OCI-LY1 (cell line): ENCODE results near the gene RASGRF1.

Experiments used
- H2AFZ ChIP-seq: fragments of 200-600 bp; sonication (generic), shearing (Covaris generic); 2 replicates; pipeline ENCODE4 v1.6.0; 2014; ENCODE audit warnings: antibody characterized with exemption, mild to moderate bottlenecking, low read length
- H3F3A ChIP-seq: fragments of 200-600 bp; sonication (generic), shearing (Covaris generic); 2 replicates; pipeline ENCODE4 v1.6.0; 2014; ENCODE audit warnings: mild to moderate bottlenecking, antibody characterized with exemption, low read length, moderate library complexity; ENCODE audit not compliant: insufficient read depth
- H3K27ac ChIP-seq: fragments of 200-600 bp; sonication (generic); 2 replicates; pipeline ENCODE4 v1.5.1; 2014; ENCODE audit warnings: low read length, mixed run types, mild to moderate bottlenecking, low read depth; ENCODE audit not compliant: poor library complexity, severe bottlenecking
- H3K27me3 ChIP-seq: fragments of 200-600 bp; sonication (generic); 2 replicates; pipeline ENCODE4 v1.6.0; 2014; ENCODE audit warnings: antibody characterized with exemption, mild to moderate bottlenecking, low read length, moderate library complexity; ENCODE audit not compliant: insufficient read depth
- H3K36me3 ChIP-seq: fragments of 200-600 bp; sonication (generic); 2 replicates; pipeline ENCODE4 v1.6.1; 2014; ENCODE audit warnings: mild to moderate bottlenecking, antibody characterized with exemption, low read length, moderate library complexity, mixed read lengths; ENCODE audit not compliant: insufficient read depth
- H3K4me1 ChIP-seq: fragments of 200-600 bp; sonication (generic); 2 replicates; pipeline ENCODE4 v1.5.1; 2014; ENCODE audit warnings: mild to moderate bottlenecking, low read length, moderate library complexity; ENCODE audit not compliant: insufficient read depth, severe bottlenecking
- H3K4me2 ChIP-seq: fragments of 200-600 bp; sonication (generic), shearing (Covaris generic); 2 replicates; pipeline ENCODE4 v1.6.1; 2014; ENCODE audit warnings: low read length
- H3K4me3 ChIP-seq: fragments of 200-600 bp; sonication (generic); 2 replicates; pipeline ENCODE4 v1.5.1; 2014; ENCODE audit warnings: low read length, low read depth, mild to moderate bottlenecking, mixed read lengths; ENCODE audit not compliant: poor library complexity, severe bottlenecking
- H3K79me2 ChIP-seq: fragments of 200-600 bp; shearing (Covaris generic); 2 replicates; pipeline ENCODE4 v1.6.1; 2016; ENCODE audit warnings: mixed run types, low read length, mixed read lengths; ENCODE audit not compliant: insufficient read depth
- H3K9ac ChIP-seq: fragments of 200-600 bp; sonication (generic), shearing (Covaris generic); 2 replicates; pipeline ENCODE4 v1.6.1; 2014; ENCODE audit warnings: mild to moderate bottlenecking, low read length, mixed read lengths
- H3K9me2 ChIP-seq: fragments of 200-600 bp; sonication (generic), shearing (Covaris generic); 2 replicates; pipeline ENCODE4 v1.6.1; 2014; ENCODE audit warnings: low read depth, mild to moderate bottlenecking, low read length, mixed read lengths
- H3K9me3 ChIP-seq: fragments of 200-600 bp; shearing (Covaris generic); 2 replicates; pipeline ENCODE4 v1.6.1; 2014; ENCODE audit warnings: low read length, mixed read lengths
- H4K20me1 ChIP-seq: fragments of 200-600 bp; sonication (generic), shearing (Covaris generic); 2 replicates; pipeline ENCODE4 v1.6.0; 2016; ENCODE audit warnings: mild to moderate bottlenecking, low read length; ENCODE audit not compliant: insufficient read depth
- EZH2 ChIP-seq: fragments of 200-600 bp; sonication (generic), shearing (Covaris generic); IDR thresholded peaks from 2 replicates; pipeline ENCODE4 v1.8.0; 2017; ENCODE audit warnings: borderline replicate concordance, mixed run types, mild to moderate bottlenecking, antibody characterized with exemption, low read length, moderate library complexity, mixed read lengths
- TF ChIP-seq, protein P1 (sequence below): fragments of 200-600 bp; sonication (generic), shearing (Covaris generic); IDR thresholded peaks from 2 replicates; pipeline ENCODE4 v1.5.1; 2017; ENCODE audit warnings: mild to moderate bottlenecking, antibody characterized with exemption, low read length, moderate library complexity, mixed read lengths

The RASGRF1 gene

DNA sequence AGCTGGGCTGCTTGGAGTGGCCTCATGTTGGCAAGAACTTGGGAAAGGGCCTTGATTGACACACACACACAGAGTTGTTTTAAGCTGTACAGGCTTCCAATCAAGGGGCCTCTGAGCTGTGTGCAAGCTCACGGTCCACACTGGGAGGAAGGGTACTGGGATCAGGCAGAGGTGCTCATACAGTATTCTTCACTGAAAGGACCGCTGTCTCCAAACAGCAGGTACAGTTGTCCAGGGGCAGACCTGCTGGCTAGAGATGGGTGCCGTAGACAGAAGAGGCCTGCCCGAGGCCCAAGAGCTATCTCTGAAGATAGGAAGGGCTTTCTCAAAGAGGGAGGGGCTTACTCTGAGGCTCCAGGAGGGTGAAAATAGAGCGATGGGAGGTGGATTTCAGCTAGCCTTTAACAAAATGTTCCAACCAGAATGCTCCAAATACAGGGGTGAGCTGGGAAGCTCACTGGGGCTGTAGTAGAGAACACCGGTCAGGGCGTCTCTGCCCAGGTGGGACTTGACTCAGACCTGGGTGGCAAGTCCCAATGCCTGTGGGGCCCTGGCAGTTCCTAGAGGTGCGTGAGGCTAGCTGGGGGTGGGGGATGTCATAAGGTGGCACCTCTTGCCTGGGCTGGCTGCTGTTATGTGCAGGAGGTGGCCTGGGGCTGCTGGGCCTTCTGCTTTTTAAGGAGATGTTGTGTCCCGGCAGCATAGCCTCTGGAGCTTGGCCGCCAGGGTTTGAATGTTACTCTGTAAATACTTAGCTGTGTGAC lies 42.7 kb downstream of the RASGRF1 start:
- H3K9ac ChIP-seq: no peak overlapping the region
- no peaks in the 10 kb centered on the region for H3K36me3 ChIP-seq
- 0 out of 2 replicates have a peak, but pooled peaks cover 3% of the 10 kb centered on the region for H3K9me3 ChIP-seq
- no peaks in the 10 kb centered on the region for H3K9me2 ChIP-seq
- H3F3A ChIP-seq: no peaks in the 10 kb centered on the region
- TF ChIP-seq EZH2: no peak
- TF ChIP-seq, protein P1, sequence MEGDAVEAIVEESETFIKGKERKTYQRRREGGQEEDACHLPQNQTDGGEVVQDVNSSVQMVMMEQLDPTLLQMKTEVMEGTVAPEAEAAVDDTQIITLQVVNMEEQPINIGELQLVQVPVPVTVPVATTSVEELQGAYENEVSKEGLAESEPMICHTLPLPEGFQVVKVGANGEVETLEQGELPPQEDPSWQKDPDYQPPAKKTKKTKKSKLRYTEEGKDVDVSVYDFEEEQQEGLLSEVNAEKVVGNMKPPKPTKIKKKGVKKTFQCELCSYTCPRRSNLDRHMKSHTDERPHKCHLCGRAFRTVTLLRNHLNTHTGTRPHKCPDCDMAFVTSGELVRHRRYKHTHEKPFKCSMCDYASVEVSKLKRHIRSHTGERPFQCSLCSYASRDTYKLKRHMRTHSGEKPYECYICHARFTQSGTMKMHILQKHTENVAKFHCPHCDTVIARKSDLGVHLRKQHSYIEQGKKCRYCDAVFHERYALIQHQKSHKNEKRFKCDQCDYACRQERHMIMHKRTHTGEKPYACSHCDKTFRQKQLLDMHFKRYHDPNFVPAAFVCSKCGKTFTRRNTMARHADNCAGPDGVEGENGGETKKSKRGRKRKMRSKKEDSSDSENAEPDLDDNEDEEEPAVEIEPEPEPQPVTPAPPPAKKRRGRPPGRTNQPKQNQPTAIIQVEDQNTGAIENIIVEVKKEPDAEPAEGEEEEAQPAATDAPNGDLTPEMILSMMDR: no peak
- H3K27ac ChIP-seq: no peak overlapping the region
- no peak overlapping the region for H3K4me2 ChIP-seq
- H2AFZ ChIP-seq: no peak overlapping the region
- H3K27me3 ChIP-seq: no peaks in the 10 kb centered on the region; the same call in 1 of the 2 replicates
- no peaks in the 10 kb centered on the region for H3K4me1 ChIP-seq
- H3K4me3 ChIP-seq: no peak overlapping the region
- H3K79me2 ChIP-seq: no peaks in the 10 kb centered on the region
- no peaks in the 10 kb centered on the region for H4K20me1 ChIP-seq

DNA sequence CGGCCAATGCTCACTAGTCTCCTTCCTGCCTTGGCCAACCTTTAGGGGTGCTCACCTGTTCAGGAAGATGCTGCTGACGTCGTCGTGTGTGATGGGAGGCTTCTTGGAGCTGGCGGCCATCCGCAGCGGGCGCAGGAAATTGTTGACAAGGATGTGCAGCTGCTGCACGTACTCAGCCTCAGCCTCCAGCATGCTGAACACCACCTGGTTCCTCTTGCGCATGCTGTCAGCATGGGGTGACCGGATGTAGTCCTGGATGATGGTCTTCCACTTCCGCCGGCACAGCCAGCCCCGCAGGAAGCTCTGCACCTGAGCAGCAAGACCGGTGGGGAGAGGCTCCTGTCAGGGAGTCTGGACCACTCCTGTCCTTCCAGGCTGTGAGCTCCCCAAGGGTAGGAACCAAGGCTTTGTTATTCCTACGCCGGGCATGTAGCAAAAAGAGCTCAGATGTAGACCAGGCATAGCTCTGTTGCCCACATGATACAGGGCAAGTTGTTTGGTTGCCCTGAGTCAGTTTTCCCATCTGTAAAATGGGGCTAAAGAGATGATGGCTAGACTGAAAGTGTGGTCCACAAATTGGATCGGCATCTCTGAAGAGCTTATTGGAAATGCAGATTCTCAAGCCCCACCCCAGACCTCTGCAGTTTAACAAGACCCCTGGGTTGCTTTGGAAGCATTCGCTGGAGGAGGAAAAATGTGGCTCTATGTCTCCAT lies 43.7 kb downstream of the RASGRF1 start:
- H3K4me1 ChIP-seq: no peaks in the 10 kb centered on the region
- no peak overlapping the region for H2AFZ ChIP-seq
- no peaks in the 10 kb centered on the region; the same call in 1 of the 2 replicates for H3K27me3 ChIP-seq
- no peak for TF ChIP-seq EZH2
- TF ChIP-seq, protein P1: no peak
- H3K9ac ChIP-seq: no peak overlapping the region
- no peaks in the 10 kb centered on the region for H3K79me2 ChIP-seq
- no peaks in the 10 kb centered on the region for H3F3A ChIP-seq
- 0 out of 2 replicates have a peak, but pooled peaks cover 7% of the 10 kb centered on the region for H3K9me3 ChIP-seq
- no peak overlapping the region for H3K4me3 ChIP-seq
- no peaks in the 10 kb centered on the region for H3K9me2 ChIP-seq
- no peak overlapping the region for H3K4me2 ChIP-seq
- H3K36me3 ChIP-seq: no peaks in the 10 kb centered on the region
- no peaks in the 10 kb centered on the region for H4K20me1 ChIP-seq
- no peak overlapping the region for H3K27ac ChIP-seq

DNA sequence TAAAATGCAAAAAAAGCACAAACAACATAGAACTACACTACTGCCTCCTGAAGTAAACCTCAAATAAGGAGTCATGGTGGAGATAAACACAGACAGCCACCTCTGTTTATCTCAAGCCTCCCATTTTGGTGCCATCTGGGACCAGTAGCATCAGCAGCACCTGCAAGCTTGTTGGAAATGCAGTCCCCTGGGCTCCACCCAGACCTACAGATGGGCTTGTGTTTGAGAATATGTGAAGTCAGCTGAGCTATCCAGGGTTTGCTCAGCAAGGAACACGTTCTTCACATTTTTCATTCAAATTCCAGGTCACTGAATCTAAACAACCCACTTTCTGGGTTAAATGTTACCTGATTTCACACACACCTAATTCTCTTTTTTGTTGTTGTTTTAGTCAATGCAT lies 45.5 kb downstream of the RASGRF1 start:
- Histone ChIP-seq H3F3A (no peaks in the 10 kb centered on the region), H3K4me2 (no peak overlapping the region), H3K36me3 (no peaks in the 10 kb centered on the region), H3K9ac (no peak overlapping the region), H3K79me2 (no peaks in the 10 kb centered on the region), H3K9me2 (no peaks in the 10 kb centered on the region), H3K4me3 (no peak overlapping the region), H3K27me3 (no peaks in the 10 kb centered on the region; the same call in 1 of the 2 replicates), H3K27ac (no peak overlapping the region), H3K4me1 (no peaks in the 10 kb centered on the region), H4K20me1 (no peaks in the 10 kb centered on the region), H2AFZ (no peak overlapping the region), H3K9me3 (0 out of 2 replicates have a peak, but pooled peaks cover 7% of the 10 kb centered on the region)
- TF ChIP-seq, protein P1: no peak
- TF ChIP-seq EZH2: no peak
